Measurements from ENCODE around the gene STXBP6. TPM values are rescaled to one million over a fixed set of nuclear protein-coding genes. Genes with fewer than 3 reads are reported as not detected.
"Not testable (repeated sequence)": the region's sequence is repeated elsewhere in the genome, so short reads cannot be mapped to it uniquely, and the experiment has no call there.

STXBP6 gene
- total RNA-seq, 1 experiment from 2014 or later: 16.0 TPM

- no peak for DNase-seq (ENCODE audit: low read depth)
These were observed 245.3 kb downstream of the STXBP6 start for GRCh38 chr14:24804552-24805212.

DNA sequence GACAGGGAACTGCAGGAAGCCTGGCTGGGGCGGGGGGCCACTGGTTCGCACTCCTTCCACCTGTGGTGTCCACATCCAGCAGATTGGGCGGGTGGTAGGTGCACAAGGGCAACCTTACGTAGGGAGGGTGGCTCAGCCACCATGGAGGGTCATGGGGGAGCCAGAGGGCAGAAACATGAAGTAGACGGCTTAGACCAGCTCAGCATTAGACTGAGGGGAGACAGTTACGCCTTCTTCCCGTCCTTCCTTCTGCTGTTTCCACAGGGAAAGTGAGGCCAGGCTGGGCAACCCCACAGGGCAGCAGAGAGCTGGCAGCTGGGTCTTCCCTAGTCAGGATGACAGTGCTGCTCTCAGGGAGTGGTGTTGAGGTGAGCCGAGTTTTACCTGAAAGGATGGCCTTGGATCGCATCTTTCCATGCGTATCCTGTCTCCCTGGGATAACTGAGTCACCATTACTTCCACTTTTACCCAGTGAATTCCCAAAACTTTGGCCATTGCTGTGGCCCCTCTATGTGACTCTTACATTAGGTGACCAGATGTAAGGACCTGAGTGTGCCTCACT lies 245.9 kb downstream of the STXBP6 start:
- DNase-seq (ENCODE audit: low read depth): no peak

- not testable (repeated sequence) for DNase-seq (ENCODE audit: low read depth)
These were observed 246.5 kb downstream of the STXBP6 start for GRCh38 chr14:24803426-24803825.

DNA sequence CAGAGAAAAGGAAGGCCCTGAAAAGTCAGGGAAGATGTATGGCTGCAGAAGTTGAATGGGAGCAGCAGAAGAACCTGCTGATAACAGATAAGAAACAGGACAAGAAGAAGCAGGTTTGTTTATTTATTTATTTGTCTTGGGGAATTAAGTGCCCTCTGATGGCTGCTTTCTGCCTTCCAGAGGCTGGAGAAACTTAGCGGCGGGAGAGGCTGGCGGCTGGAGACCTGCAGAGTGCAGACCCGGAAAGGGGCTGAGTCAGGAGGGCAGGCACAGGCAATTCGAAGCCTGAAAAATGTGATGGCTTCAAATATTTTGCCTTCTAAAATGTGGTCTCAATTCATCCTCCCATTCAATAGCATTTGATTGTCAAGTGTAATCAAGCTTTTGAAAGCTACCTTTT lies 247.7 kb downstream of the STXBP6 start:
- DNase-seq (ENCODE audit: low read depth): no peak

- no peak for DNase-seq (ENCODE audit: low read depth)
These were observed 248.9 kb downstream of the STXBP6 start for GRCh38 chr14:24801024-24801423.

GRCh38 chr14:24798911-24799462 lies 251.0 kb downstream of the STXBP6 start:
- DNase-seq (ENCODE audit: low read depth): peak; percentile 3

GRCh38 chr14:24795406-24795805 lies 254.5 kb downstream of the STXBP6 start:
- no peak for DNase-seq (ENCODE audit: low read depth)

GRCh38 chr14:24794644-24795305 lies 255.2 kb downstream of the STXBP6 start:
- DNase-seq (ENCODE audit: low read depth): no peak

- no peak for DNase-seq (ENCODE audit: low read depth)
These were observed 259.8 kb downstream of the STXBP6 start for GRCh38 chr14:24790196-24790595.

GRCh38 chr14:24789378-24789884 lies 260.5 kb downstream of the STXBP6 start:
- no peak for DNase-seq (ENCODE audit: low read depth)

DNA sequence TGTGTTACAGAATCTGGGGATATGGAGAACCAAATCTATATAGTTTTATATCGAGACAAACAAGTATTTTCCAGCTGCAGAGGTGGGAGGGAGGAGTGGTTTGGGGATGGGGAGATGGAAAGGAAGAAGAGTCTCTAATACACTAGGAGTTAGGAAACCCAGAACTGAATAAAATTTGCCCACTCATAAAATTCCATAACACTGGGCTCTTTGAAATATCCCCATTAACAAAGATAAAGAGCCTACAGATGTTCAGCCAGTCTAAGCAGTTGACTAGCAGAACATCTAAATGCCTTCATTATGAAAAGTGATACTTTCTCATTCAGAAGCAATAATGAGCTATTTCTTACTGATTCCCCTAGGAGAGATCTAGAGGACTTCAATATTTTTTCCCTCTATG lies 264.2 kb downstream of the STXBP6 start:
- DNase-seq (ENCODE audit: low read depth): no peak

DNA sequence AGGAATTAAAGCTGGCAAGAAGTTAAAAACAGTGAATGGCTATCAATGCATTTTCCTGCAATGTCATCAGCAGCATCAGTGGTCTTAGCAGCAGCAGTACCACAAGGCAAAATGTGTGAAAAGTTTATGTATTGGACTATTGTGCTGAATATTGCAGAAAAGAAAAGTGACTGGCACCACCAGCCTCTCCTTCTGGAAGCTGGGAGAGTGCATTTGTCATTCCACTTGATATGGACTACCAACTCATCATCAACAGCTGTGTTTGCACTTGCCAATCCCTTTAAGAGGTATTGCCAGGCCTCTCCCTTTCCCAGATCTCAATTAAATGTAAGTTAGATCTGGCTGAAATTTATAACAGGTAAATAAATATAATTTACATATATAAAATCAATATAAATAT lies 265.0 kb downstream of the STXBP6 start:
- no peak for DNase-seq (ENCODE audit: low read depth)

GRCh38 chr14:24783791-24784190 lies 266.2 kb downstream of the STXBP6 start:
- DNase-seq (ENCODE audit: low read depth): no peak

DNA sequence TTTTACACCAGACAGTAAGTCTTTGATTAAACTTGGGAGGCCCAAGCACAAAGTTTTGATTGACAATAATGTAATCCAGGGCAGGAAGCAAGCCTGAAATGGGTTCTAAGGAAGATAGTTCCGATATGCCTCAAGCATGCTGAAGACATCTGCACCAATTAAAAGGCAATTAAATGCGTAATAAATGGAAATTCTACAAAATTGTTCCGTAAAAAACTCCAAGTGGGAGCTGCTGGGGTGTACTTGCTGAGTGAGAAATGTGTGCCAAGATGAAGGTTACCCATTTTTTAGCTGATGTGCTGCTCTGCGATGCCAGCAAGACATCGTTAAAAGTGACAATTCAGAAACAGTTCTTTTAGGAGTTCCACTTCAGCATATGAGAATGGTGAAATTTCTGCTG lies 269.7 kb downstream of the STXBP6 start:
- DNase-seq (ENCODE audit: low read depth): no peak

DNA sequence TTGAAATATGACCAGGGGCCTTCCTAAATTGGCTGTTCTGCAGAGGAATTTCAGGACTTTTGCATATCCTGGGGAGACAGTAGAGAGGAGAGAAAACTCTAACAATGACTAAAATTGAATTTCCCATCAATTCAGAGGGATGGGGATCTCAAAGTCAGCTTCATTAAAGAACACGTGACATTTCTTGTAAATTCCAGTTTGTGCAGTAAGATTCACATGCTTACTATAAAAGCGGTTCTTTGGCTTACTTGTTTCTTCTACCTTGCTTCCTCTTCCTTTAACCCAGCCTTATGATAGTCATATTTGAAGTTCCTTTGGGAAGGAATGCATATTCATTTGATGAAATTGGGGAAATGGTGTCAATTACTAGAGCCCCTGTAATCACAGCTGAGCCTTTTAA lies 272.3 kb downstream of the STXBP6 start:
- no peak for DNase-seq (ENCODE audit: low read depth)

DNA sequence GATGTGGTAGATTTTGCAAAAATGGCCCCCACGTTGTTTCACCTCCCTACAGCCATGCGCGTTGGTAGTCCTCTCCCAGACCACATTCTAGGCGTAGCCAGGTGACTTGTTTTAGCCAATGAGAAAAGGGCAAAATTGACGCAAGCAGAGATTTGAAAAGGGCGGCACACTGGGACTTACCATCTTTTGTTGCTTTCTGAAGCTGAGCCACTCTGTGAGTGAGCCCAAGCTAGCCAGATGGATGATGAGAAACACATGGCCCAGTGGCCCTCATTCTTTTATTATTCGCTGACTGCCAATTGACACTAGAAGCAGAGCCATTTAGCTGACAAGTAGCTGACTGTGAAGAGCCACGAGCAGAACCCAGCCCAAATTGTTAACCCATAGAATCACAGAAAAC lies 274.0 kb downstream of the STXBP6 start:
- DNase-seq (ENCODE audit: low read depth): no peak

- no peak for DNase-seq (ENCODE audit: low read depth)
These were observed 275.6 kb downstream of the STXBP6 start for GRCh38 chr14:24774187-24774915.

- DNase-seq (ENCODE audit: low read depth): not testable (repeated sequence)
These were observed 276.4 kb downstream of the STXBP6 start for GRCh38 chr14:24773564-24773963.

GRCh38 chr14:24766434-24766833 lies 283.5 kb downstream of the STXBP6 start:
- no peak for DNase-seq (ENCODE audit: low read depth)

- no peak for DNase-seq (ENCODE audit: low read depth)
These were observed 288.8 kb downstream of the STXBP6 start for GRCh38 chr14:24761141-24761540.

Measured in HT1080 (cell line).